Adipocyte (in vitro differentiated cells): ENCODE data around the gene GORASP1.
A peak's percentile ranks its signal among the peaks of the same experiment; 100 is the strongest.

Source experiments
- DNase-seq: peaks from one replicate; pipeline ENCODE4 v3.0.0-alpha.2; 2015; ENCODE audit warnings: low read depth
- H3K27me3 ChIP-seq: replicated peaks from 2 replicates; pipeline ENCODE4 v1.7.0; 2013; ENCODE audit warnings: mild to moderate bottlenecking, low read length, moderate library complexity; ENCODE audit not compliant: control insufficient read depth, insufficient read depth
- H3K36me3 ChIP-seq: 2 replicates; pipeline ENCODE4 v1.7.0; 2013; ENCODE audit warnings: low read length, mild to moderate bottlenecking, moderate library complexity; ENCODE audit not compliant: control insufficient read depth, insufficient read depth, severe bottlenecking
- H3K4me1 ChIP-seq: 2 replicates; pipeline ENCODE4 v1.7.0; 2013; ENCODE audit warnings: mild to moderate bottlenecking, low read length, moderate library complexity; ENCODE audit not compliant: control insufficient read depth, insufficient read depth
- H3K4me3 ChIP-seq: 2 replicates; pipeline ENCODE4 v1.7.0; 2013; ENCODE audit warnings: mild to moderate bottlenecking, low read length, moderate library complexity
- H3K9ac ChIP-seq: 2 replicates; pipeline ENCODE4 v1.7.0; 2013; ENCODE audit warnings: mild to moderate bottlenecking, low read length, moderate library complexity
- H3K9me3 ChIP-seq: 2 replicates; pipeline ENCODE4 v1.7.0; 2013; ENCODE audit warnings: mild to moderate bottlenecking, low read length, moderate library complexity; ENCODE audit not compliant: control insufficient read depth

GORASP1 gene

GRCh38 chr3:39130693-39131265 lies 23.4 kb upstream of the GORASP1 start:
- no peaks in the 10 kb centered on the region for H3K27me3 ChIP-seq
- H3K36me3 ChIP-seq: no peaks in the 10 kb centered on the region
- peaks cover 3% of the 10 kb centered on the region for H3K4me1 ChIP-seq
- DNase-seq: no peak
- no peaks in the 10 kb centered on the region for H3K9me3 ChIP-seq
- H3K9ac ChIP-seq: no peak overlapping the region
- H3K4me3 ChIP-seq: no peak overlapping the region

GRCh38 chr3:39130026-39130425 lies 22.6 kb upstream of the GORASP1 start:
- no peaks in the 10 kb centered on the region for H3K9me3 ChIP-seq
- H3K27me3 ChIP-seq: no peaks in the 10 kb centered on the region
- DNase-seq: no peak
- H3K36me3 ChIP-seq: no peaks in the 10 kb centered on the region
- peaks cover 9% of the 10 kb centered on the region for H3K4me1 ChIP-seq
- no peak overlapping the region for H3K9ac ChIP-seq
- no peak overlapping the region for H3K4me3 ChIP-seq

GRCh38 chr3:39128951-39129350 lies 21.5 kb upstream of the GORASP1 start:
- Histone ChIP-seq H3K9me3 (no peaks in the 10 kb centered on the region), H3K27me3 (no peaks in the 10 kb centered on the region), H3K36me3 (no peaks in the 10 kb centered on the region), H3K4me3 (no peak overlapping the region), H3K4me1 (peaks cover 9% of the 10 kb centered on the region), H3K9ac (no peak overlapping the region)
- no peak for DNase-seq

- Histone ChIP-seq H3K4me3 (no peak overlapping the region), H3K27me3 (no peaks in the 10 kb centered on the region), H3K36me3 (no peaks in the 10 kb centered on the region), H3K4me1 (peaks cover 9% of the 10 kb centered on the region), H3K9me3 (no peaks in the 10 kb centered on the region), H3K9ac (no peak overlapping the region)
- DNase-seq: no peak
Observed at GRCh38 chr3:39127908-39128304, 20.5 kb upstream of the GORASP1 start.

- no peak overlapping the region for H3K9ac ChIP-seq
- no peaks in the 10 kb centered on the region for H3K9me3 ChIP-seq
- H3K36me3 ChIP-seq: no peaks in the 10 kb centered on the region
- peaks cover 9% of the 10 kb centered on the region for H3K4me1 ChIP-seq
- no peak overlapping the region for H3K4me3 ChIP-seq
- H3K27me3 ChIP-seq: no peaks in the 10 kb centered on the region
- no peak for DNase-seq
Observed at GRCh38 chr3:39127269-39127907, 20.0 kb upstream of the GORASP1 start.

- Histone ChIP-seq H3K4me3 (no peak overlapping the region), H3K4me1 (peaks cover 9% of the 10 kb centered on the region), H3K9ac (no peak overlapping the region), H3K27me3 (no peaks in the 10 kb centered on the region), H3K9me3 (no peaks in the 10 kb centered on the region), H3K36me3 (no peaks in the 10 kb centered on the region)
- peak; percentile 57 for DNase-seq
Observed at GRCh38 chr3:39126532-39127071, 19.2 kb upstream of the GORASP1 start.

- Histone ChIP-seq H3K4me3 (no peak overlapping the region), H3K9me3 (no peaks in the 10 kb centered on the region), H3K36me3 (no peaks in the 10 kb centered on the region), H3K27me3 (no peaks in the 10 kb centered on the region), H3K9ac (no peak overlapping the region), H3K4me1 (peaks cover 9% of the 10 kb centered on the region)
- DNase-seq: peak; percentile 39
Observed at GRCh38 chr3:39125841-39126500, 18.5 kb upstream of the GORASP1 start.

- Histone ChIP-seq H3K27me3 (no peaks in the 10 kb centered on the region), H3K36me3 (no peaks in the 10 kb centered on the region), H3K4me1 (peaks cover 9% of the 10 kb centered on the region), H3K4me3 (no peak overlapping the region), H3K9me3 (no peaks in the 10 kb centered on the region), H3K9ac (no peak overlapping the region)
- DNase-seq: peak; percentile 29
Observed at GRCh38 chr3:39124876-39125840, 17.7 kb upstream of the GORASP1 start.

- Histone ChIP-seq H3K27me3 (no peaks in the 10 kb centered on the region), H3K4me3 (no peak overlapping the region), H3K4me1 (peaks cover 9% of the 10 kb centered on the region), H3K9ac (no peak overlapping the region), H3K9me3 (no peaks in the 10 kb centered on the region), H3K36me3 (no peaks in the 10 kb centered on the region)
- no peak for DNase-seq
Observed at GRCh38 chr3:39122813-39123212, 15.4 kb upstream of the GORASP1 start.

GRCh38 chr3:39121621-39122020 lies 14.2 kb upstream of the GORASP1 start:
- Histone ChIP-seq H3K27me3 (no peaks in the 10 kb centered on the region), H3K4me3 (no peak overlapping the region), H3K36me3 (no peaks in the 10 kb centered on the region), H3K4me1 (peaks cover 9% of the 10 kb centered on the region), H3K9me3 (no peaks in the 10 kb centered on the region), H3K9ac (no peak overlapping the region)
- DNase-seq: no peak
